K562 (cell line): ENCODE results near the gene MYL11. TPM values are rescaled to one million over a fixed set of nuclear protein-coding genes. Genes with fewer than 3 reads are reported as not detected.

Source experiments
- ATAC-seq: fragments of 200-7000 bp; cut with Tn5 transposase; 3 replicates; pipeline ENCODE4 v1.9.1; 2020; ENCODE audit warnings: moderate library complexity
- BruUV-seq: library from RNA; stranded (reverse); fragments of 400-500 nt; replicated peaks from 2 replicates; lab custom pipeline; 2021; lab: Mats Ljungman, UMichigan
- CTCF ChIA-PET: fragments of 300-600 bp; formaldehyde crosslinking; extraction: SDS; loops from one replicate; lab custom pipeline; 2021; ENCODE audit warnings: low intra/inter-chr PET ratio; lab: Yijun Ruan, JAX
- POLR2A ChIA-PET: fragments of 300-600, 350-650 bp; sonication (Branson Sonifier 250); formaldehyde crosslinking; extraction: SDS; loops from one replicate; lab custom pipeline; 2021; ENCODE audit warnings: antibody characterized with exemption, inconsistent platforms; lab: Yijun Ruan, JAX
- DNase-seq, 4 experiments: peaks; one replicate each; pipeline versions ENCODE4 v3.0.0 to v3.0.0-alpha.2; 2011 to 2018; ENCODE audit warnings: low spot score in 3 of 4, mixed read lengths in 3 of 4; ENCODE audit errors: extremely low read depth in 1 of 4
- FAIRE-seq: peaks from 2 replicates; lab custom pipeline; 2011; peaks lifted over from hg19 to GRCh38; lab: Jason Lieb, UNC
- H2AFZ ChIP-seq: 2 replicates; pipeline ENCODE4 v1.6.0; 2011; ENCODE audit warnings: low read depth, low read length, control low read depth, inconsistent platforms
- H3K27ac ChIP-seq: fragments of 200-600 bp; 3 replicates; pipeline ENCODE4 v1.8.0; 2011; ENCODE audit warnings: low read depth, mild to moderate bottlenecking, control low read depth, inconsistent platforms, low read length, moderate library complexity, mixed read lengths; ENCODE audit errors: extremely low read depth
- H3K27me3 ChIP-seq, 2 experiments: fragments of 300-600 bp in 1 of 2; 2 replicates in 1 of 2; 3 replicates in 1 of 2; pipeline versions ENCODE4 v1.6.0 to v1.8.0; 2011; ENCODE audit warnings: inconsistent platforms in 2 of 2, low read length in 2 of 2, mild to moderate bottlenecking in 1 of 2, mixed read lengths in 1 of 2, moderate library complexity in 1 of 2; ENCODE audit not compliant: control insufficient read depth in 2 of 2, insufficient read depth in 2 of 2
- H3K36me3 ChIP-seq: fragments of 300-600 bp; 3 replicates; pipeline ENCODE4 v1.8.0; 2011; ENCODE audit warnings: mild to moderate bottlenecking, low read length, inconsistent platforms; ENCODE audit not compliant: control insufficient read depth, insufficient read depth
- H3K4me1 ChIP-seq, 2 experiments: fragments of 200-600 bp in 1 of 2; replicated peaks in 1 of 2; 2 replicates in 1 of 2; 3 replicates in 1 of 2; pipeline versions ENCODE4 v1.5.1 to v1.8.0; 2011; ENCODE audit warnings: inconsistent platforms in 2 of 2, low read length in 2 of 2, mild to moderate bottlenecking in 1 of 2, mixed read lengths in 1 of 2, moderate library complexity in 1 of 2; ENCODE audit not compliant: control insufficient read depth in 2 of 2, insufficient read depth in 2 of 2
- H3K4me2 ChIP-seq: 2 replicates; pipeline ENCODE4 v1.6.1; 2011; ENCODE audit warnings: low read length, control low read depth, inconsistent platforms, mixed read lengths; ENCODE audit not compliant: insufficient read depth
- H3K4me3 ChIP-seq: fragments of 200-600 bp; sonication (generic), shearing (Covaris generic); 2 replicates; pipeline ENCODE4 v1.5.1; 2016; ENCODE audit warnings: control low read depth, inconsistent platforms
- H3K79me2 ChIP-seq: fragments of 200-600 bp; 3 replicates; pipeline ENCODE4 v1.8.0; 2011; ENCODE audit warnings: low read length, inconsistent platforms; ENCODE audit not compliant: control insufficient read depth, insufficient read depth
- H3K9ac ChIP-seq, 2 experiments: 2 replicates each; pipeline versions ENCODE4 v1.6.0 to v1.6.1; 2011; ENCODE audit warnings: low read depth in 2 of 2, low read length in 2 of 2, control low read depth in 1 of 2, inconsistent platforms in 1 of 2, mild to moderate bottlenecking in 1 of 2, mixed read lengths in 1 of 2; ENCODE audit not compliant: insufficient read depth in 1 of 2
- H3K9me1 ChIP-seq: one replicate; pipeline ENCODE4 v1.6.0; 2011; ENCODE audit warnings: inconsistent platforms, mild to moderate bottlenecking, low read length, moderate library complexity; ENCODE audit not compliant: control insufficient read depth, insufficient read depth
- H3K9me3 ChIP-seq: replicated peaks from 2 replicates; pipeline ENCODE4 v1.5.1; 2011; ENCODE audit warnings: low read depth, low read length, inconsistent platforms; ENCODE audit not compliant: control insufficient read depth, insufficient read depth
- H4K20me1 ChIP-seq: replicated peaks from 2 replicates; pipeline ENCODE4 v1.6.1; 2011; ENCODE audit warnings: low read length, inconsistent platforms, mixed read lengths; ENCODE audit not compliant: control insufficient read depth, insufficient read depth
- CEBPG ChIP-seq, 3 experiments: fragments of 200-800 bp in 1 of 3; sonication (Bioruptor generic) in 1 of 3; sonication (generic) in 1 of 3; formaldehyde crosslinking in 1 of 3; IDR thresholded peaks in 2 of 3; conservative IDR thresholded peaks in 1 of 3; 2 replicates each; pipeline versions ENCODE4 v1.6.1 to v1.8.0; 2016 to 2022; ENCODE audit warnings: missing compliant biosample characterization in 2 of 3, missing genetic modification characterization in 2 of 3, mild to moderate bottlenecking in 1 of 3, missing genetic modification reagents in 1 of 3
- E2F6 ChIP-seq, 2 experiments: IDR thresholded peaks; 2 replicates each; pipeline ENCODE4 v1.6.1; 2011; ENCODE audit warnings: borderline replicate concordance in 1 of 2, control low read depth in 1 of 2, low read depth in 1 of 2, low read length in 1 of 2, mild to moderate bottlenecking in 1 of 2, mixed read lengths in 1 of 2, moderate library complexity in 1 of 2; ENCODE audit not compliant: insufficient read depth in 1 of 2, insufficient read length in 1 of 2, poor library complexity in 1 of 2, severe bottlenecking in 1 of 2; ENCODE audit errors: extremely low read depth in 1 of 2
- MBD1 ChIP-seq: fragments of 250-450 bp; sonication (Bioruptor Pico); IDR thresholded peaks from 2 replicates; pipeline ENCODE4 v1.8.0; 2022; ENCODE audit warnings: inconsistent platforms
- MTA3 ChIP-seq: fragments of 450-650 bp; formaldehyde crosslinking; IDR thresholded peaks from 2 replicates; pipeline ENCODE4 v1.6.1; 2017; ENCODE audit warnings: mild to moderate bottlenecking, borderline replicate concordance
- POLR2AphosphoS5 ChIP-seq: IDR thresholded peaks from 2 replicates; pipeline ENCODE4 v1.6.1; 2011; ENCODE audit warnings: mild to moderate bottlenecking, low read depth, low read length, moderate library complexity; ENCODE audit not compliant: control insufficient read depth, insufficient read depth
- RBM22 ChIP-seq: fragments of 200-400 bp; formaldehyde crosslinking; IDR thresholded peaks from 2 replicates; pipeline ENCODE4 v1.6.1; 2018; ENCODE audit warnings: low read length, low read depth; ENCODE audit not compliant: poor library complexity, severe bottlenecking
- SMARCA4 ChIP-seq: fragments of 450-650 bp; IDR thresholded peaks from 2 replicates; pipeline ENCODE4 v1.6.1; 2016
- STAT6 ChIP-seq: sonication (generic); formaldehyde crosslinking; IDR thresholded peaks from 2 replicates; pipeline ENCODE4 v1.8.1; 2023; ENCODE audit warnings: mild to moderate bottlenecking, missing genetic modification reagents
- USF1 ChIP-seq: sonication (generic); formaldehyde crosslinking; IDR thresholded peaks from 2 replicates; pipeline ENCODE4 v1.9.0; 2022; ENCODE audit warnings: mild to moderate bottlenecking, missing genetic modification reagents
- ZEB2 ChIP-seq: fragments of 450-650 bp; IDR thresholded peaks from 2 replicates; pipeline ENCODE4 v1.6.1; 2016
- WGBS: fragments of 100-300 bp; shearing (Covaris generic); methylation state at CpG from one replicate; pipeline ENCODE4 v1.1.6; 2016; ENCODE audit warnings: low coverage, mixed read lengths; ENCODE audit not compliant: insufficient coverage; ENCODE audit errors: missing lambda C conversion rate; 5-methylcytosine and 5-hydroxymethylcytosine counted together
- in situ Hi-C: fragments of 300-500 bp; cut with MboI; formaldehyde crosslinking; loops from 4 replicates; pipeline ENCODE4 v1.15.0; 2018; ENCODE audit warnings: inconsistent platforms, mixed read lengths
- intact Hi-C: fragments of 100-400 bp; cut with micrococcal nuclease; formaldehyde crosslinking; loops from 2 replicates; pipeline ENCODE4 v1.14.2; 2022
- polyA plus RNA-seq, 8 experiments: library from polyadenylated mRNA; depleted of rRNA in 4 of 8; stranded (reverse) in 5 of 8; unstranded in 3 of 8; fragments of >200 nt; fragmentation: Nextera tagmentation in 2 of 8; fragmentation: Illumina TruSeq in 1 of 8; extraction: Ambion mirVana in 2 of 8; extraction: Trizol in 1 of 8; gene quantifications; 2 replicates each; pipeline versions ENCODE4 v1.2.1 to v1.2.3, GENCODE V29; 2011 to 2014; ENCODE audit warnings: inconsistent platforms in 1 of 8, missing spikeins in 1 of 8
- total RNA-seq, 7 experiments: library from RNA; depleted of rRNA in 6 of 7; stranded (reverse); fragments of >200 nt in 6 of 7; fragmentation: Illumina TruSeq in 2 of 7; extraction: Trizol in 2 of 7; gene quantifications; 2 replicates each; pipeline versions ENCODE4 v1.2.1 to v1.2.3, GENCODE V29; 2011 to 2021; ENCODE audit warnings: low replicate concordance in 1 of 7

The MYL11 gene
- total and polyA plus RNA-seq, 9 of the 15 experiments (the other 6 are each of a cell fraction or from before 2014, with no cell fraction given): 0.31 to 1.5 (median 0.73) TPM; not detected in 4

GRCh38 chr16:30406795-30407101 is 32.1 kb downstream of the MYL11 start (continued):
- TF ChIP-seq ZEB2 (no peak), SMARCA4 (peak; percentile 58; the same call in 1 of the 2 replicates)

- H3K4me2 ChIP-seq: peak within 1 kb of the TSS; percentile 97
- POLR2A ChIA-PET: interaction anchor here (0.6 to 1.7 kb wide), 8 partner anchors 10 to 251 kb away, joined by 3 to 9 read pairs (median 4); partner anchors contain the start of genes CD2BP2 and DCTPP1
- H3K79me2 ChIP-seq: peaks cover 27% of the 10 kb centered on the region; the same call in 2 of the 3 replicates
- peak; percentile 93 for ATAC-seq
- peak; percentile 92 to 96 (median 94) for DNase-seq
- no peaks in the 10 kb centered on the region for H3K9me1 ChIP-seq
- H4K20me1 ChIP-seq: no peaks in the 10 kb centered on the region
- intact Hi-C loops (loop anchor here (5.0 kb wide), 2 partner anchors 35 to 50 kb away; partner anchors contain the start of genes CD2BP2, MYL11 and TBC1D10B), in situ Hi-C loops (loop anchor here (10.0 kb wide), 1 partner anchor 212 kb away; the partner anchor contains the start of genes BOLA2B, SLX1A and SULT1A3)
- peak within 1 kb of the TSS; percentile 69 to 97 for H3K9ac ChIP-seq
- peak within 1 kb of the TSS; percentile 80 for H3K4me3 ChIP-seq
- no peaks in the 10 kb centered on the region for H3K9me3 ChIP-seq
- no peaks in the 10 kb centered on the region for H3K27me3 ChIP-seq
- peak within 1 kb of the TSS; percentile 81 for H3K27ac ChIP-seq
- no TSS peak for BruUV-seq
- peaks cover 27% of the 10 kb centered on the region; the same call in 2 of the 3 replicates for H3K36me3 ChIP-seq
- WGBS: 1% methylated on average over 42 of the region's 65 CpGs
- peak; percentile 71 for FAIRE-seq
- CTCF ChIA-PET: no interaction called here
- peak within 1 kb of the TSS; percentile 96 for H2AFZ ChIP-seq
- peaks cover 15 to 28% of the 10 kb centered on the region in 2 experiments; a peak in 4 of 5 replicates for H3K4me1 ChIP-seq
- peak; percentile 5; the same call in 1 of the 2 replicates for TF ChIP-seq CEBPG (CRISPR knock-in tag; IDR thresholded peaks at IDR 0.05)
- no peak for TF ChIP-seq CEBPG (tag; conservative IDR thresholded peaks at IDR 0.05 in 1 of 2, IDR thresholded peaks at IDR 0.05 in 1 of 2)
- peak; percentile 95 for TF ChIP-seq USF1 (CRISPR knock-in tag)
- peak; percentile 87 to 88 for TF ChIP-seq E2F6 (IDR thresholded peaks at IDR 0.05; ENCODE audit: borderline replicate concordance in 1 of 2, extremely low read depth in 1 of 2, insufficient read depth in 1 of 2, insufficient read length in 1 of 2, low read depth in 1 of 2, low read length in 1 of 2, poor library complexity in 1 of 2, severe bottlenecking in 1 of 2)
- TF ChIP-seq RBM22: peak; percentile 58
- peak; percentile 86; the same call in 1 of the 2 replicates for TF ChIP-seq MBD1 (CRISPR knock-in tag)
- TF ChIP-seq STAT6 (CRISPR knock-in tag): no peak
- TF ChIP-seq POLR2AphosphoS5: peak; percentile 55; the same call in 1 of the 2 replicates
- TF ChIP-seq MTA3: 0 out of 2 replicates have a peak, but pooled peaks have one; percentile 65
These were observed 32.7 kb downstream of the MYL11 start, which contains the start of gene ZNF771 for GRCh38 chr16:30407102-30407803. Gene ZNF771, plus strand, starts transcription at chr16:30407606. Its CDS starts 448 bp downstream, at chr16:30408054.
